ENCODE results near the gene MS4A3.
A peak's percentile ranks its signal among the peaks of the same experiment; 100 is the strongest.
"Not testable (repeated sequence)": the region's sequence is repeated elsewhere in the genome, so short reads cannot be mapped to it uniquely, and the experiment has no call there.

The MS4A3 gene, protein sequence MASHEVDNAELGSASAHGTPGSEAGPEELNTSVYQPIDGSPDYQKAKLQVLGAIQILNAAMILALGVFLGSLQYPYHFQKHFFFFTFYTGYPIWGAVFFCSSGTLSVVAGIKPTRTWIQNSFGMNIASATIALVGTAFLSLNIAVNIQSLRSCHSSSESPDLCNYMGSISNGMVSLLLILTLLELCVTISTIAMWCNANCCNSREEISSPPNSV

DNA sequence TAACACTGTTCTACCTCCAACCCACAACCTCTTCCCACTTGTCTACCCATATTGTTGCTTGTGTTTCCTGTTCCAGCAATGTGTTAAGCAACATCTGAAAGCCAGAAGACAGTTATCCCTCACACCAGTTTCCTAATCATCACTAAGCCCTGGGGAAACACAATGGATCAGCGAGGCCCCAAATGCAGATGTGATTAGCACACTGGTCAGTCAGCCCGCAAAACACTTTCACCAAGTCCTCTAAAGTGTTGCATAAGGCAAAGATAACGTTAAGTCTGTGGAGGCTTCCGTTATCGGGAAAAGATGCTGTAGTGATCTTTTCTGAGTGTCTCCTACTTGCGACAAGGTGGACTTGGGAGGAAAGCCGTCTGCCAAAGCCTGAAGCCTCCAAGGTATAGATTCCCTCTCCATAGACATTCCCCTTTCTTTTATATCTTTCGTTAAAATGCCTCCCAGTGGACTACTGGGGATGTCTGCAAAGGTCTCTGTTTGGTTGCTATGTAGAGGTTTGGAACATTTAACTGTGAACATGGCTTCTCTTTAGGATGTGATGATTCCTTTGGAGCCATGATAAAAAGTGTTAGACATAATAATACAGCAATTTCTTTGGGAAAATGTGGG is at the start of gene MS4A3:
Gene MS4A3 (plus strand): TSS at position 317 of the 621 bp plus-strand sequence. CDS start 4,496 bp downstream, outside the sequence.
- intact Hi-C loops (cut with DNase I), result no loop called here

DNA sequence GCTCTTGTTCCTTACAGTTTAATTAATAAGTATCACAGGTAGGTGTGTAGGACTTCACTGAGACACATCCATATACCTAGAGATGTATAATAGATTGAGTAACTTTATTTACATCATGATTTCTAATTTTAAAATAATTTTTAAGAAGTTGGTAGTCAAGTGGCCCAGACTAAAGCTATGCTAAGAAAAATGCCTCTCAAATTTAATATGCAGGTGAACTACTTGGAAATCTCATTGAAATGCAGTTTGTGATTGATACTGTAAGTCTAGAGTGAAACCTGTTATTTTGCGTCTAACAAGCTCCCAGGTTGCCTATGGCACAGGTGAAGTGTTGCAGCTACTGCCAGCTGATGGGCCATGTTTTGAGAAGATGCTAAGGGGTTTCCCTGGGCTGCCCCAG is 39.6 kb upstream of the MS4A3 start, which contains the start of gene OOSP4B:
Gene OOSP4B (plus strand): TSS at position 301 of the 400 bp plus-strand sequence.
- intact Hi-C loops (cut with DNase I), result no loop called here

More for the DNA sequence above, at the start of gene MS4A3:
- no peak for DNase-seq

DNA sequence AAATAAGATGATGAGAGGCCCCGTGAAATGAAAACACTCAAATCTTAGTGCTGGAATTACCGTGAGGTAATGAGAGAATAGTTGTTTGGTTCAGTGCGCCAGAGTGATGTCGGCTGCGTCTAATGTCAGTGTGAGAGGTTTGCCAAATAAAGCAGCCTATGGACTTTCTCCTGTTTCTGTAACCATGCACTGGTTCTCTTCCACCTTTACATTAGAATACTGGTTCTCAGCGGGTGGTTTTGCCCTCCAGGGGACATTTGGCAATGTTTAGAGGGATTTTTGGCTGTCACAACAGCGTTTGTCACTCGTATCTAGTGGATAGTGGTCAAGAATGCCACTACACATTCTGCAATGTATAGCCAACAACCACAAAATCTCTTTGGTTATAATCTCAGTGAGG is 38.4 kb upstream of the MS4A3 start:
- DNase-seq, result no peak
- intact Hi-C loops (cut with DNase I), result no loop called here

More for the DNA sequence above, 39.6 kb upstream of the MS4A3 start, which contains the start of gene OOSP4B:
- DNase-seq, result no peak

DNA sequence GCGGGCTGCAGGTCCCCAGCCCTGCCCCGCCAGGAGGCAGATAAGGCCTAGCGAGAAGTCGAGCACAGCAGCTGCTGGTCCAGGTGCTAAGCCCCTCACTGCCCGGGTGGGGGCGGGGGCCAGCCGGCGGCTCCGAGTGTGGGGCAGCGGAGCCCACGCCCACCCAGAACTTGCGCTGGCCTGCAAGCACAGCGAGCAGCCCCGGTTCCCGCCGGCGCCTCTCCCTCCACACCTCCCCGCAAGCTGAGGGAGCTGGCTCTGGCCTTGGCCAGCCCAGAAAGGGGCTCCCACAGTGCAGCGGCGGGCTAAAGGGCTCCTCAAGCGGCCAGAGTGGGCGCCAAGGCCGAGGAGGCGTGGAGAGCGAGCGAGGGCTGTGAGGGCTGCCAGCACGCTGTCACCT is 36.1 kb upstream of the MS4A3 start:
- DNase-seq, result peak in 1 of 10 donors; percentile 46
- intact Hi-C loops (cut with DNase I), result not testable (repeated sequence)

DNA sequence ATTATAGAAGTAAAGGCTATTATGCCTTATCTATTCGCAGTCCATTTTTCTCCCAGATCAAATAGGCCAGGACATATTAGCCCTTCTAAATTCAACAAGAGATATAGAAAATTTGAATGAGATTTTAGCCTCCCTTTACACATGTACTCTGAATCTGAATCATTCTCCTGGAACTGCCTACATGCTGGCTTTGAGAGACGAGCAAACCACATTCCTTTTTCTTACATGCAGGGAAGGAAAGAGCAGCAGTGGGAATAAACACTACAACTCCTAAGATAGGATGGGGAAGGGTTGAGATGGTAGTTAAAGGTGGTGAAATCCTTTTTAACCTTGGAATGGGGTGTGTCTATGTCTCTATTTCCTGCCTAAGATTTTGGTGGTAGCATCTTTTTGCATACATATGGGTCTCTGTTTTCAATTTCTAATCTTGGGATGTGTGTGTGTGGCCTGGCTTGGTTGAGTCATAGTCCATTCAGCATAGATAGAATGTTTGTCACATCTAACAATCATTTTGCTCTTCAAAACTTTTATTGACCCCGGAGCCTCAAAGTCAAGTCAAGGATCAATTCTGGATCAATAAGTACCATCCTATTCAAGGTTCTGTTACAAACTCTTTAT is 27.3 kb upstream of the MS4A3 start:
- intact Hi-C loops (cut with DNase I), result no loop called here
- DNase-seq, result no peak

DNA sequence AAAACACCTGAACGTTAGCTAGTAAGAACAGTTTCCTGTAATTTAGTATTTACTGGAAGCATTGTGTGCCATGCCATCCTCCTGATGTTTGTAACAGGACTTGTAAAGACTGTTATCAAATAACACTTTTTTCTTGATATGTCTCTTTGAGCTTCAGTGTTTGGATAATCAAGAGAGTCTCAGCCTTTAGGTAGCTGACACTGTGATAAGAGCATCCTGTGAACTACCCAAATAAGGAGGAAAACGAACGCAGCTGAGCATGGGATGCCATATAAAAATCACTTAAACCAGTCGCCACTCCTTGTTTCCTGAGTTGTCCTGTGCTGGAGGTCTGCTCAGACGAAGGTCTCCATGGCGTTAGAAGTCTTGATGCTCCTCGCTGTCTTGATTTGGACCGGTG is 16.4 kb upstream of the MS4A3 start, which contains the start of gene OOSP2:
Gene OOSP2 (plus strand): TSS at position 301 of the 400 bp plus-strand sequence. CDS start 51 bp downstream, at position 352.
- intact Hi-C loops (cut with DNase I), result no loop called here
- DNase-seq, result no peak

DNA sequence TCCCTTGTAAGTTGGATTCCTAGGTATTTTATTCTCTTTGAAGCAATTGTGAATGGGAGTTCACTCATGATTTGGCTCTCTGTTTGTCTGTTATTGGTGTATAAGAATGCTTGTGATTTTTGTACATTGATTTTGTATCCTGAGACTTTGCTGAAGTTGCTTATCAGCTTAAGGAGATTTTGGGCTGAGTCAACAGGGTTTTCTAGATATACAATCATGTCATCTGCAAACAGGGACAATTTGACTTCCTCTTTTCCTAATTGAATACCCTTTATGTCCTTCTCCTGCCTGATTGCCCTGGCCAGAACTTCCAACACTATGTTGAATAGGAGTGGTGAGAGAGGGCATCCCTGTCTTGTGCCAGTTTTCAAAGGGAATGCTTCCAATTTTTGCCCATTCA is 6.0 kb upstream of the MS4A3 start:
- DNase-seq; intact Hi-C loops (cut with DNase I): not testable (repeated sequence)

DNA sequence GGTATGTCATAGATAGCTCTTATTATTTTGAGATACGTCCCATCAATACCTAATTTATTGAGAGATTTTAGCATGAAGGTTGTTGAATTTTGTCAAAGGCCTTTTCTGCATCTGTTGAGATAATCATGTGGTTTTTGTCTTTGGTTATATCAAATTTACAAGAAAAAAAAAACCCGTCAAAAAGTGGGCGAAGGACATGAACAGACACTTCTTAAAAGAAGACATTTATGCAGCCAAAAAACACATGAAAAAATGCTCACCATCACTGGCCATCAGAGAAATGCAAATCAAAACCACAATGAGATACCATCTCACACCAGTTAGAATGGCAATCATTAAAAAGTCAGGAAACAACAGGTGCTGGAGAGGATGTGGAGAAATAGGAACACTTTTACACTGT is 5.6 kb upstream of the MS4A3 start:
- intact Hi-C loops (cut with DNase I); DNase-seq: not testable (repeated sequence)

DNA sequence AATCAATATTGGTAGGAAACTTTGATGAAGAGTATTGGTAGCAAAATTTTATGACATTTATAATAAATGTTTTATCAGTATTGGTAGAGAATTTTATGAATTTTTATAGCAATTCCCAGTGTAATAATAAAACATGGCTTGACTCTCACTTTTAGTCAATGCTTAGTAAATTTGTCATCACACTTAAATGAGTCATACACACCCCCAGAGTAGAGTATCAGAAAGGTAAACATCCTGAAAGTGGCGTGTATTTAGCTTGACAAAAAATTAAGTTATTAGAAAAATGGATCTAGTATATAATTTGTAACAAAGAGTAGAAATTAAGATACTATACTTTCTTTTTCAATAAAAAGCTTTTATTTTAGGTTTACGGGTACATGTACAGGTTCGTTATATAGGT is 2.6 kb downstream of the MS4A3 start:
- intact Hi-C loops (cut with DNase I), result no loop called here
- DNase-seq, result no peak

DNA sequence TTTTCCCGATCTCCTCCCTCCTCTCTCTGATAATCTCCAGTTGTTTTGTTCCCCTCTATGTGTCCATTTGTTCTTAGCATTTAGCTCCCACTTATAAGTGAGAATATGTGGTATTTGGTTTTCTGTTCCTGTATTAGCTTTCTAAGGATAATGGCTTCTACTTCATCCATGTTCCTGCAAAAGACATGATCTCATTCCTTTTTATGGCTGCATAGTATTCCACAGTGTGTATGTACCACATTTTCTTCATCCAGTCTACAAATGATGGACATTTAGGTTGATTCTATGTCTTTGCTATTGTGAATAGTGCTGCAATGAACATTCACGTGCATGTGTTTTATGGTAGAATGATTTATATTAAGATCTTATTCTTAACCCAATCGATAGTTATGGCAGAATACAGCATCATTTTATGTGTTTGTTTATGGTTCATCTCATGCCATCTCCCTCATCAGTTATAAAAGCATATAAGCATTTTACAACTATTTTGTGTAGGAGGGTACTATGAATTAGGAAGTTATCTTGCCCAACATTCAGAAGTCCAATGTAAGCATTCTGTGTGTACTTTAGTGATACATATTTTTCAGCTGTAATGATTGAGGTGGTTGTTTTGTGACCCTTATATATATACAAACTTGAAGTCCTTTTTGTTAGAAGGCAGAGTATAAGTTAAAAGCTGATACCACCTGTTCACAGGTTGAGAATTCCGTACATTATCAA is 3.2 kb downstream of the MS4A3 start:
- intact Hi-C loops (cut with DNase I), result no loop called here
- DNase-seq, result no peak

DNA sequence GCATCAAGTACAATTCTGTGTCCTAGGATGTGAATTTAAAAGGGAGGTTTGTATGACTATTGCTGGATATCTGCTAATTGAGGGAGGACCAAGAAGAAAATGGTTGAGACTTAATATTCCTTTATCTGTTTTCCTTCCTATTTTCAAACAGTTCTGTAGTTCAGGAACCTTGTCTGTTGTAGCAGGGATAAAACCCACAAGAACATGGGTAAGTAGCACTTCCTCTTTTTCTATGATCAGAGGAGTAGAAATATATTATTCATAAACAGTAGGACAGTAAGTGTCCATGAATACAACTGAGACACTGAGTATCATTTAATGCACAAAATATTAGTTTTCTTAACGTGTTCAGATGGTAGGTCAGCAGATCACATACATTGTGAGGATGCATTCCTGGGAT is 7.6 kb downstream of the MS4A3 start:
- DNase-seq, result no peak
- intact Hi-C loops (cut with DNase I), result no loop called here

DNA sequence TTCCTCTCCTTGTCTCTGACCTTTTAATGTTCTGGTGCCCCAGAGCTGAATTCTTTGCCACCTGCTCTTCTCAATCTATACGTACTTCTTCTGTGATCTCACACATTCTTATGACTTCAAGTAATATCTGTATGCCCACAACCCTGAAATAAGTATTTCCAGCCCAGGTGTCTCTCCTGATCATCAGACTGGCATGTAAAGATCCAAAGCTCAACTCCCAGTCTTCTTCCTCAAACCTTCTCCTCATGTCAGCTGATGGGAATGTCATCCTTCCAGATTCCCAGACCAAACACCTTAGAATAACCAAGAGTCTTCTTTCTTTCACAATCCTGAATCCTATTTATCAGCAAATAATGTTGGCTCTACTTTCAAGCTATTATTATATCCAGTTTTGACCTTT is 9.3 kb downstream of the MS4A3 start:
- intact Hi-C loops (cut with DNase I), result no loop called here
- no peak for DNase-seq

DNA sequence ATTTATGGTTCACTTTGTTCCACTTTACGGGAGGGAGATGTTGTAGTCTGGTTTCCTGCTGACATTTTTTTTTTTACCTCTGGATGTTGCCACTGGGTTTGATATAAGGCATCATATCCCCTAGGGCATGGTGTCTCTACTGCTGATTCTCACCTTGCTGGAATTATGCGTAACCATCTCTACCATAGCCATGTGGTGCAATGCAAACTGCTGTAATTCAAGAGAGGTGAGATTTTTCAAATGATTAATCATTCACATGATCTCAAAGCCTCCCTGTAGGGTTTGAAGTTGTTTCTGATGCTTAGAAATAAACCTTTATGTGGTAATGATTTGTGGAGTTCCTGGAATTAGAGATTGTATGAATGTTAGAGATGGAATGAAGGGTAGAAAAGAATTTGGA is 13.0 kb downstream of the MS4A3 start:
- intact Hi-C loops (cut with DNase I), result no loop called here
- no peak for DNase-seq

DNA sequence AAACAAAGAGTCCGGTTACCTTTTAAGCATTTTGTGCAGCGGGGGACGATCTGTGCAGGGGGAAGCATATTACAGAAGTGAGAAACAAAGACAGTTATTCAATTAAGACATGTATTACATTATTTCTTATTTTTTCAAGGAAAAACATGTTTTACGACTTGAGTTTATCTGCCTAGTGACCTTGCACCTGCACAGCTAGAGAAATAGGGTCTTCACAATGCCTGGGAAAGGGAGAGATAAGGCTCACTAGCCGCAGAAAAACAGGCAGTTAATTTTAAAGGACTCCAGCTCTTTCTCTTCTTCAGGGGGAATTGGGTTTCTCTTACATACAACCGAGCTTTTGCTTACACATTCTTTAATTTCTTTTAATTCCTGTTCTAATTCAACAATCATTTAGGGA is 15.2 kb downstream of the MS4A3 start:
- DNase-seq; intact Hi-C loops (cut with DNase I): not testable (repeated sequence)

DNA sequence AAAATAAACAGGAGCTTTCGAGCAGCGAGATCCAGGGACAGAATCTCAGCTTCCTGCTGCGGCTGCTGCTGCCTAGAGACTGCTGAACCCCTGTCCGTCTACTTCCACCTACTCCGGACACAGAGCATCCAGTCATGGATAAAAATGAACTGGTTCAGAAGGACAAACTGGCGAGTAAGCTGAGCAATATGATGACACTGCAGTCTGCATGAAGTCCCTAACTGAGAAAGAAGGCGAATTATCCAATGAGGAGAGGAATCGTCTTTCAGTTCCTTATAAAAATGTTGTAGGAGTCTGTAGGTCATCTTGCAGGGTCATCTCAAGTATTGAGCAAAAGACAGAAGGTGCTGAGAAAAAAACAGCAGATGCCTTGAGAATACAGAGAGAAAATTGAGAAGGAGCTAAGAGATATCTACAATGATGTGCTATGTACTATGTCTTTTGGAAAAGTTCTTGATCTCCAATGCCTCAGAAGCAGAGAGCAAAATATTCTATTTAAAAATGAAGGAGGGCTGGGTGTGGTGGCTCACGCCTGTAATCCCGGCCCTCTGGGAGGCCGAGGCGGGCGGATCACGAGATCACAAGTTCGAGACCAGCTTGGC is 20.9 kb downstream of the MS4A3 start:
- no peak for DNase-seq
- intact Hi-C loops (cut with DNase I), result no loop called here

DNA sequence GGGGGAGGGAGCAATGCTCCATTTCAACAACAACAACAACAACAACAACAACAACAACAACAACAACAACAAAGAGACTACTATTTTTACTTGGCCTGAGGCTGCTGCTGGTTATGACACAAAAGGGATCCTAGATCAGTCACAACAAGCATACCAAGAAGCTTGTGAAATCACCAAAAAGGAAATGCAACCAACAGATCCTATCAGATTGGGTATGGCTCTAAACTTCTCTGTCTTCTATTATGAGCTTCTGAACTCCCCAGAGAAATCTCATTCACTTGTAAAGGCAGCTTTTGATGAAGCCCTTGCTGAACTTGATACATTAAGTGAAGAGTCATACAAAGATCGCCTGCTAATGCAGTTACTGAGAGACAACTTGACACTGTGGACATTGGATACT is 21.5 kb downstream of the MS4A3 start:
- intact Hi-C loops (cut with DNase I), result no loop called here
- no peak for DNase-seq

DNA sequence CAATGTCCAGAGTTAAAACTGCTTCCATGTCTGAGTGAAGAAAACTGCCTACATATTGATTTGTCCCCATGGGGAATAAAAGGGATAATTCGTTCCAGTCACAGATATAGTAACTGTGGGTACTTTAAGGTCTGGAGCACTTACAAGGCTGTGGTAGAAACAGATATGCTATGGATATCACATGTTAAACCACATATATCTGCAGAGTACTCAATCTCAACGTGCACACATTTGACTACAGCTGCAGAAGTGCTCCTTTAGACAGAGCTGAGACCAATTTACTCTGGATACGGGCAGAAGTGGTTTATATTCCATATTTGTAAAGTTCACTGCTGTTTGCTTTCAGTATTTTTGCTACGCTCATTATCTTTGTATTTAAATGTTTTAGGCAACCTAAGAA is 22.3 kb downstream of the MS4A3 start:
- intact Hi-C loops (cut with DNase I), result no loop called here
- no peak for DNase-seq

DNA sequence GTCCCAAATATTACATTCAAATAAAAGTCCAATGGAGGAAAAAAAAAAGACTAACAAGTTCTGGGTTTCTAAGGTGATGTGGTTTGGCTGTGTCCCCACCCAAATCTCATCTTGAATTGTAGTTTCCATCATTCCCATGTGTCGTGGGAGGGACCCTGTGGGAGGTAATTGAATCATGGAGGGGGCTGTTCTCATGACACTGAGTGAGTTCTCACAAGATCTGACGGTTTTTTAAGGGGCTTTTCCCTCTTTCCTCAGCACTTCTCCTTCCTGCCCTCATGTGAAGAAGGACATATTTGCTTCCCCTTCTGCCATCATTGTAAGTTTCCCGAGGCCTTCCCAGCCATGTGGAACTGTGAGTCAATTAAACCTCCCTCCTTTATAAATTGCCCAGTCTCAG is 24.1 kb downstream of the MS4A3 start:
- intact Hi-C loops (cut with DNase I), result no loop called here
- no peak for DNase-seq

DNA sequence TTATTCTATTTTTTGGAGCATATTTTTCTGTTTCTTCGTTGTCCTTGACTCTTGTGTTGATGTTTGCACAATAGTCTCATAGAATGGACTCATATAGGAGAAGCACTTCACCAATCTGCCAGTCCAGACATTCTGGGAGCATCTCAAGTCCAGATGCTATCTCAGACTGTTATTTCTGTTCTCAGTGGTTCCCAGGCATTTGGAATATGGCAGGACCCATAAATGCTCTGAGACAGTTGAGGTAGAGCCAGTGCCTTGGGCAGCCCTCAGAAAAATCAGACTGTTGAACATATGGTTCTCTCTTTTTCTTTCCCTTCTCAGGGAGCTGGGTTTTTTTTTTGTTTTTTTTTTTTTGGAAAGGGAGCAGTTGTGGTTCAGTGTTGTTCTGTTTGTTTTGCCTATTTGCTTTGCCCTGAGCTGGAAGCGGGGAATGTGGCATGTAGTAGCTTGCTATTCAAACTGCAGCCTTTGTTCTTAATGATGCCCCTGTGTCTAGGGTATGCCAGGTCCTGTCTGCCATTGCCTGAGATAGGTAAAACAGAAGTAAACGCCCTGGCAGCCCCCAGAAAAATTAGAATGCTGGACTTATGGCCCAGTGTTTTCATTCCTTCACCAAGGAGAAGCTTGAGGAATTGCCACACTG is 28.3 kb downstream of the MS4A3 start:
- DNase-seq, result no peak

DNA sequence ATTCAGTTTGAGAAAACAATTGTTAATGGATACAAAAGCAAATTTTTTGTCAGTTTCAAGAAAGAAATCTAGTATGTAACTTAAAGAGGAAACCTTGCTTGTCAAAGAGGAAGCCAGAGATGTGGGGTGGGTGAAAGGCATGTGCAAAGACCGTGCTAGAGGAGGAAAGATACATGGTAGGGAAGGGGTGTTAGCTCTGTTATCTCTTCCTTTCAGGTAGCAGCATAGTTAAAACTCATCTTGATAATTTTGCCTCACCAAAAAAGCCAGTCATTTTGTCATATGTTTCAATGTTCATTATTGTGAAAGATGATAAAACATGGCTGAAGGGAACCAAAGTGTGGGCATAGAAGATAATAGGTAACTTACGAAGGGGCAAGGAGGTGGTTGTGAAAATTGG is 29.4 kb downstream of the MS4A3 start:
- DNase-seq, result no peak
- intact Hi-C loops (cut with DNase I), result no loop called here

More for the DNA sequence above, 28.3 kb downstream of the MS4A3 start:
- intact Hi-C loops (cut with DNase I), result no loop called here

All from posterior cingulate gyrus (tissue), 11 donors.